22Rv1 (cell line): ENCODE data around the gene SLC25A21.
"Not testable (repeated sequence)": the region's sequence is repeated elsewhere in the genome, so short reads cannot be mapped to it uniquely, and the experiment has no call there.

ENCODE experiments used
- CTCF ChIP-seq: fragments of 450-650 bp; IDR thresholded peaks from 2 replicates; pipeline ENCODE4 v1.5.1; 2017; ENCODE audit warnings: mild to moderate bottlenecking
- ZFX ChIP-seq: fragments of 450-650 bp; IDR thresholded peaks from 2 replicates; pipeline ENCODE4 v1.6.1; 2017; ENCODE audit warnings: antibody characterized with exemption, borderline replicate concordance

GRCh38 chr14:36896300-36896699 is 276.1 kb downstream of the SLC25A21 start:
- not testable (repeated sequence) for TF ChIP-seq CTCF, ZFX
